Measurements from ENCODE around the gene PFDN6. TPM values are rescaled to one million over a fixed set of nuclear protein-coding genes. Genes with fewer than 3 reads are reported as not detected.
A peak's percentile ranks its signal among the peaks of the same experiment; 100 is the strongest.
"Not testable (repeated sequence)": the region's sequence is repeated elsewhere in the genome, so short reads cannot be mapped to it uniquely, and the experiment has no call there.

Gene PFDN6
- 70.7 TPM for polyA plus RNA-seq (2013, experiment 1 of 2; ENCODE audit: insufficient read length)
- 63.1 TPM for polyA plus RNA-seq (2013, experiment 2 of 2; ENCODE audit: insufficient read length)

GRCh38 chr6:33288921-33289783 lies at the start of gene PFDN6, which contains the start of gene WDR46:
Gene PFDN6 (plus strand): TSS chr6:33289601. CDS start chr6:33289857, 256 bp downstream.
Gene WDR46 (minus strand): TSS chr6:33289239. CDS start chr6:33289170, 69 bp downstream.
- DNase-seq = peak; percentile 89

GRCh38 chr6:33241968-33242367 lies 47.4 kb upstream of the PFDN6 start:
- no peak for DNase-seq

- no peak for DNase-seq
Measured at GRCh38 chr6:33243476-33243875, 45.9 kb upstream of the PFDN6 start.

- DNase-seq = peak; percentile 84
Measured at GRCh38 chr6:33247977-33248642, 41.3 kb upstream of the PFDN6 start.

- DNase-seq = peak; percentile 53
Measured at GRCh38 chr6:33248643-33248931, 40.8 kb upstream of the PFDN6 start.

- peak; percentile 99 for DNase-seq
Measured at GRCh38 chr6:33248932-33249731, 40.3 kb upstream of the PFDN6 start.

- DNase-seq = peak; percentile 81
Measured at GRCh38 chr6:33249732-33250630, 39.4 kb upstream of the PFDN6 start.

- DNase-seq = no peak
Measured at GRCh38 chr6:33250731-33251130, 38.7 kb upstream of the PFDN6 start.

- peak; percentile 21 for DNase-seq
Measured at GRCh38 chr6:33251395-33252012, 37.9 kb upstream of the PFDN6 start.

- DNase-seq = peak; percentile 66
Measured at GRCh38 chr6:33252759-33253158, 36.6 kb upstream of the PFDN6 start.

- DNase-seq = no peak
Measured at GRCh38 chr6:33254591-33254990, 34.8 kb upstream of the PFDN6 start.

GRCh38 chr6:33259032-33259431 lies 30.4 kb upstream of the PFDN6 start:
- DNase-seq = no peak

GRCh38 chr6:33262490-33262889 lies 26.9 kb upstream of the PFDN6 start:
- not testable (repeated sequence) for DNase-seq

GRCh38 chr6:33264015-33264414 lies 25.4 kb upstream of the PFDN6 start:
- no peak for DNase-seq

- no peak for DNase-seq
Measured at GRCh38 chr6:33271117-33271467, 18.3 kb upstream of the PFDN6 start.

GRCh38 chr6:33271468-33272274 lies 17.7 kb upstream of the PFDN6 start, which contains the start of the genes RPS18 and VPS52:
Gene RPS18 (plus strand): TSS chr6:33272075. CDS start chr6:33272120, 45 bp downstream.
Gene VPS52 (minus strand): TSS chr6:33271876. CDS start chr6:33271675, 201 bp downstream.
- peak; percentile 99 for DNase-seq

- DNase-seq = no peak
Measured at GRCh38 chr6:33272275-33273128, 16.9 kb upstream of the PFDN6 start.

GRCh38 chr6:33273129-33273923 lies 16.1 kb upstream of the PFDN6 start:
- DNase-seq = no peak
